H1 (cell line): ENCODE results near the gene NOB1. TPM values are rescaled to one million over a fixed set of nuclear protein-coding genes. Genes with fewer than 3 reads are reported as not detected.

Experiments used
- CTCF ChIA-PET: fragments of 300-600 bp; sonication (Branson Sonifier 250); formaldehyde crosslinking; loops from one replicate; lab custom pipeline; 2021; ENCODE audit not compliant: partially characterized antibody; lab: Charles Lee
- POLR2A ChIA-PET: fragments of 300-600 bp; sonication (Branson Sonifier 250); formaldehyde crosslinking; loops from one replicate; lab custom pipeline; 2021; ENCODE audit warnings: inconsistent platforms; ENCODE audit not compliant: partially characterized antibody; lab: Charles Lee
- DNase-seq, 2 experiments: peaks; one replicate each; pipeline versions ENCODE4 v3.0.0 to v3.0.0-alpha.2; 2010 to 2022; ENCODE audit warnings: low spot score in 2 of 2, low read depth in 1 of 2, mixed read lengths in 1 of 2
- FAIRE-seq: peaks from 2 replicates; lab custom pipeline; 2011; peaks lifted over from hg19 to GRCh38; lab: Jason Lieb, UNC
- H2AFZ ChIP-seq: 2 replicates; pipeline ENCODE4 v1.8.1; 2012; ENCODE audit warnings: low read length, inconsistent platforms
- H2AK5ac ChIP-seq: 2 replicates; pipeline ENCODE4 v1.6.1; 2013; ENCODE audit warnings: low read depth, low read length
- H2BK120ac ChIP-seq: replicated peaks from 2 replicates; pipeline ENCODE3; 2013; ENCODE audit warnings: low read depth, low read length, inconsistent platforms
- H2BK12ac ChIP-seq: 2 replicates; pipeline ENCODE4 v1.6.1; 2013; ENCODE audit warnings: low read depth, low read length
- H2BK15ac ChIP-seq: 2 replicates; pipeline ENCODE4 v1.6.1; 2013; ENCODE audit warnings: low read length
- H2BK20ac ChIP-seq: 2 replicates; pipeline ENCODE4 v1.6.1; 2013; ENCODE audit warnings: low read length
- H2BK5ac ChIP-seq: 2 replicates; pipeline ENCODE4 v1.6.1; 2013; ENCODE audit warnings: low read depth, low read length
- H3K14ac ChIP-seq: 2 replicates; pipeline ENCODE4 v1.6.1; 2013; ENCODE audit warnings: inconsistent platforms; ENCODE audit not compliant: insufficient read length
- H3K18ac ChIP-seq: 2 replicates; pipeline ENCODE4 v1.6.1; 2013; ENCODE audit warnings: low read length; ENCODE audit errors: extremely low read depth
- H3K23ac ChIP-seq: 2 replicates; pipeline ENCODE4 v1.6.1; 2013; ENCODE audit warnings: inconsistent platforms; ENCODE audit not compliant: insufficient read length
- H3K23me2 ChIP-seq: 2 replicates; pipeline ENCODE4 v1.6.1; 2013; ENCODE audit warnings: low read depth, low read length
- H3K27ac ChIP-seq: 2 replicates; pipeline ENCODE4 v1.6.1; 2011; ENCODE audit warnings: low read depth, low read length, inconsistent platforms
- H3K27me3 ChIP-seq, 4 experiments: replicated peaks in 1 of 4; 1 replicate in 1 of 4; 2 replicates in 3 of 4; pipeline versions ENCODE4 v1.6.1 to v1.8.1; 2011 to 2013; ENCODE audit warnings: low read length in 3 of 4, mild to moderate bottlenecking in 3 of 4, inconsistent platforms in 2 of 4, mixed read lengths in 2 of 4, moderate library complexity in 1 of 4; ENCODE audit not compliant: control insufficient read depth in 3 of 4, insufficient read depth in 3 of 4; ENCODE audit errors: extremely low read depth in 1 of 4
- H3K36me3 ChIP-seq, 4 experiments: 2 replicates each; pipeline versions ENCODE4 v1.6.1 to v1.8.1; 2011 to 2013; ENCODE audit warnings: mild to moderate bottlenecking in 4 of 4, low read length in 3 of 4, moderate library complexity in 2 of 4, control low read depth in 1 of 4, inconsistent platforms in 1 of 4; ENCODE audit not compliant: insufficient read depth in 4 of 4, control insufficient read depth in 2 of 4
- H3K4ac ChIP-seq: replicated peaks from 2 replicates; pipeline ENCODE3; 2013; ENCODE audit warnings: low read length, low read depth, mixed read lengths, inconsistent platforms; ENCODE audit not compliant: insufficient read length
- H3K4me1 ChIP-seq, 4 experiments: replicated peaks in 1 of 4; 1 replicate in 1 of 4; 2 replicates in 3 of 4; pipeline versions ENCODE4 v1.6.1 to v1.8.1; 2011 to 2013; ENCODE audit warnings: low read length in 3 of 4, inconsistent platforms in 2 of 4, mixed read lengths in 1 of 4; ENCODE audit not compliant: insufficient read depth in 4 of 4, control insufficient read depth in 3 of 4
- H3K4me2 ChIP-seq, 2 experiments: 2 replicates each; pipeline versions ENCODE4 v1.6.1 to v1.8.1; 2011 to 2013; ENCODE audit warnings: low read depth in 2 of 2, low read length in 2 of 2, control low read depth in 1 of 2, inconsistent platforms in 1 of 2, mild to moderate bottlenecking in 1 of 2; ENCODE audit not compliant: insufficient read depth in 1 of 2
- H3K4me3 ChIP-seq, 4 experiments: fragments of 200-600, 300-600 bp in 1 of 4; sonication (generic), shearing (Covaris generic), sonication (Bioruptor Twin) in 1 of 4; 2 replicates each; pipeline versions ENCODE4 v1.5.1 to v1.8.1; 2011 to 2016; ENCODE audit warnings: low read length in 4 of 4, low read depth in 3 of 4, control low read depth in 2 of 4, inconsistent platforms in 2 of 4, mild to moderate bottlenecking in 2 of 4, mixed read lengths in 1 of 4, moderate library complexity in 1 of 4; ENCODE audit not compliant: insufficient read depth in 2 of 4; ENCODE audit errors: extremely low read depth in 1 of 4
- H3K56ac ChIP-seq: replicated peaks from 2 replicates; pipeline ENCODE3; 2013; ENCODE audit warnings: low read depth, mild to moderate bottlenecking, mixed read lengths, low read length, inconsistent platforms; ENCODE audit not compliant: insufficient read length
- H3K79me1 ChIP-seq: 2 replicates; pipeline ENCODE4 v1.6.1; 2013; ENCODE audit warnings: low read depth, low read length, control low read depth
- H3K79me2 ChIP-seq, 2 experiments: 2 replicates each; pipeline versions ENCODE4 v1.6.1 to v1.8.1; 2012 to 2013; ENCODE audit warnings: low read length in 2 of 2, mild to moderate bottlenecking in 2 of 2, inconsistent platforms in 1 of 2; ENCODE audit not compliant: insufficient read depth in 2 of 2, control insufficient read depth in 1 of 2
- H3K9ac ChIP-seq, 4 experiments: replicated peaks in 1 of 4; 1 replicate in 1 of 4; 2 replicates in 3 of 4; pipeline versions ENCODE4 v1.6.1 to v1.8.1; 2011 to 2013; ENCODE audit warnings: low read depth in 3 of 4, low read length in 3 of 4, control low read depth in 2 of 4, mild to moderate bottlenecking in 2 of 4, moderate library complexity in 2 of 4, inconsistent platforms in 1 of 4; ENCODE audit errors: extremely low read depth in 1 of 4
- H3K9me3 ChIP-seq, 2 experiments: 2 replicates each; pipeline versions ENCODE4 v1.6.1 to v1.8.1; 2012 to 2013; ENCODE audit warnings: mild to moderate bottlenecking in 2 of 2, moderate library complexity in 2 of 2, control low read depth in 1 of 2, inconsistent platforms in 1 of 2, low read depth in 1 of 2, low read length in 1 of 2, mixed read lengths in 1 of 2; ENCODE audit not compliant: insufficient read depth in 2 of 2
- H4K20me1 ChIP-seq, 2 experiments: replicated peaks in 1 of 2; 2 replicates each; pipeline versions ENCODE3 to v1.8.1; 2011 to 2013; ENCODE audit warnings: inconsistent platforms in 2 of 2, low read length in 2 of 2, mild to moderate bottlenecking in 1 of 2; ENCODE audit not compliant: insufficient read depth in 2 of 2, control insufficient read depth in 1 of 2
- H4K5ac ChIP-seq: 2 replicates; pipeline ENCODE4 v1.6.1; 2013; ENCODE audit warnings: low read length, low read depth, mixed read lengths, inconsistent platforms; ENCODE audit not compliant: insufficient read length
- H4K8ac ChIP-seq: 2 replicates; pipeline ENCODE4 v1.8.0; 2013; ENCODE audit warnings: mild to moderate bottlenecking, moderate library complexity, low read length, inconsistent platforms; ENCODE audit not compliant: insufficient read depth; ENCODE audit errors: extremely low read depth
- H4K91ac ChIP-seq: replicated peaks from 2 replicates; pipeline ENCODE3; 2013; ENCODE audit warnings: low read length, mixed read lengths, inconsistent platforms; ENCODE audit not compliant: insufficient read length
- CTCF ChIP-seq, 3 experiments: IDR thresholded peaks; 1 replicate in 2 of 3; 2 replicates in 1 of 3; pipeline versions ENCODE4 v1.5.1 to v1.6.1; 2011; ENCODE audit warnings: low read length in 3 of 3, mild to moderate bottlenecking in 3 of 3, inconsistent platforms in 2 of 3, low read depth in 1 of 3, moderate library complexity in 1 of 3; ENCODE audit not compliant: insufficient read depth in 1 of 3; ENCODE audit errors: control extremely low read depth in 1 of 3
- RAD21 ChIP-seq, 2 experiments: IDR thresholded peaks in 1 of 2; conservative IDR thresholded peaks in 1 of 2; 2 replicates each; pipeline ENCODE4 v1.6.1; 2011; ENCODE audit warnings: low read depth in 2 of 2, low read length in 2 of 2, improper control_type of control experiment in 1 of 2, inconsistent platforms in 1 of 2, mild to moderate bottlenecking in 1 of 2, moderate library complexity in 1 of 2
- USF2 ChIP-seq: IDR thresholded peaks from 2 replicates; pipeline ENCODE4 v1.6.1; 2011; ENCODE audit warnings: low read length, improper control_type of control experiment
- WGBS, 2 experiments: shearing (Covaris generic) in 1 of 2; methylation state at CpG; one replicate each; pipeline versions ENCODE4 v1.1.6 to v1.1.7; 2013 to 2015; ENCODE audit warnings: low lambda C conversion rate in 2 of 2, mixed read lengths in 2 of 2, inconsistent platforms in 1 of 2, low coverage in 1 of 2, missing lambda C conversion rate in 1 of 2; ENCODE audit not compliant: insufficient replicate concordance in 2 of 2, insufficient coverage in 1 of 2, insufficient read length in 1 of 2; ENCODE audit errors: extremely low coverage in 1 of 2, missing lambda C conversion rate in 1 of 2; 5-methylcytosine and 5-hydroxymethylcytosine counted together
- polyA plus RNA-seq, 7 experiments: library from polyadenylated mRNA; depleted of rRNA in 3 of 7; stranded (reverse) in 5 of 7; unstranded in 2 of 7; fragments of >200 nt in 5 of 7; fragments of 200-250 nt in 2 of 7; gene quantifications; 1 replicate in 5 of 7; 2 replicates in 1 of 7; 4 replicates in 1 of 7; pipeline versions ENCODE4 v1.2.1 to v1.2.3, GENCODE V29; 2011 to 2013; ENCODE audit warnings: missing spikeins in 2 of 7, mixed read lengths in 2 of 7
- total RNA-seq: library from RNA; stranded (reverse); fragmentation: NEBNext Ultra II Directional; extraction: Animal tissue kit (Norgen Biotek cat#: 25700); gene quantifications from 2 replicates; pipeline ENCODE4 v1.2.1, GENCODE V29; 2021

NOB1 gene
- total and polyA plus RNA-seq, 2 of the 8 experiments (the other 6 are each of a cell fraction or from before 2014, with no cell fraction given): 88.2 to 108 TPM

- Histone ChIP-seq H3K27ac (no peak overlapping the region), H4K91ac (no peak overlapping the region), H3K14ac (no peak overlapping the region), H2BK120ac (no peak overlapping the region), H3K18ac (no peak overlapping the region), H3K9ac (no peak overlapping the region), H2BK20ac (no peak overlapping the region), H3K36me3 (peaks cover 19 to 50% (median 27%) of the 10 kb centered on the region in 4 experiments), H2AK5ac (no peak overlapping the region), H3K23ac (no peak overlapping the region), H3K4me3 (no peak overlapping the region), H2BK15ac (no peak overlapping the region), H4K5ac (no peak overlapping the region), H2BK12ac (no peak overlapping the region), H3K79me2 (no peaks in the 10 kb centered on the region), H3K23me2 (no peaks in the 10 kb centered on the region), H2AFZ (no peak overlapping the region), H4K8ac (no peak overlapping the region), H3K56ac (no peak overlapping the region), H4K20me1 (no peaks in the 10 kb centered on the region), H3K4me1 (peaks cover 0 to 2% (median 0%) of the 10 kb centered on the region in 4 experiments; a peak in 1 of 7 replicates), H3K79me1 (no peaks in the 10 kb centered on the region; the same call in 1 of the 2 replicates), H3K4ac (no peak overlapping the region), H3K9me3 (no peaks in the 10 kb centered on the region), H3K27me3 (no peaks in the 10 kb centered on the region), H2BK5ac (no peak overlapping the region), H3K4me2 (no peak overlapping the region)
- WGBS, 2 experiments: 97% methylated on average over 2 of the region's 2 CpGs; no CpG with 5 or more reads in 1 of the 2 experiments
- DNase-seq: no peak
- POLR2A ChIA-PET: no interaction called here
- CTCF ChIA-PET: interaction anchor here (1.0 kb wide), 1 partner anchor 60 kb away, joined by 4 read pairs; the partner anchor contains the start of gene NOB1
- no peak for FAIRE-seq
- TF ChIP-seq CTCF (IDR thresholded peaks at IDR 0.05; ENCODE audit: control extremely low read depth in 1 of 3, insufficient read depth in 1 of 3, low read depth in 1 of 3, low read length in 3 of 3) (no peak), RAD21 (IDR thresholded peaks at IDR 0.05 in 1 of 2, conservative IDR thresholded peaks at IDR 0.05 in 1 of 2; ENCODE audit: low read depth in 2 of 2, low read length in 2 of 2) (no peak), USF2 (no peak)
Measured at GRCh38 chr16:69693916-69694315, 60.8 kb downstream of the NOB1 start.
